ENCODE measurements around the gene MDM2. TPM values are rescaled to one million over a fixed set of nuclear protein-coding genes. Genes with fewer than 3 reads are reported as not detected.

MDM2 gene
- polyA plus RNA-seq, 4 donors: 52.3 to 76.4 (median 57.5) TPM

DNA sequence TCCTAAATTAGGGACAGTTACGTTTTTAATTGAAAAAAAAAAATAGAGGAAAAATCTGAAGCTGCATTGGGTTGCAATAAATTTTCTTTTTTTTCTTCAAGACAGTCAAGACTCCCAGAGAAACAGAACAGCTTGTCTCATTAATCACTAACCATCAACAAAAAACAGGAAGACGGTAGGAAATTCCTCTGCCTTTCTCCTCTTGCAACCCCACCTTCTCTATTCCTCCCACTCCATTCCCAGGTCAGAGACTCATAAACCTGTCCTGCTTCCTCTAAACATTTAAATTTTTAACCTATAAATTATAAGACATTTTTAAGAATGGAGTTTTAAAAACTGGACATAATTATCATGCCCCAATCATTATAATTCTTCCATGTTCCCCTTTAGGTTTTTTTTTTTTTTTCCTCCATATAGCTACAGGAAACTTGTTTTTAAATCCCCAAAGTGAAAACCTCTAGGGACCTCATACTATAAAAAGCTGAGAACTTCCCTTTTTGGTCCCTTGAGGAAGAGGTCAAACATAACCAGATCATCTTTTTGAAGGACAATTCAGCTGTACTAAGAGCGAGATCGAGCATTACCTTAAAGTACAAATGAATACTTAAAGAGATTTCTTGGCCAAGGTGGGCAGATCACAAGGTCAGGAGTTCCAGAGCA is 89.0 kb downstream of the MDM2 start:
- DNase-seq (ENCODE audit: low read depth in 4 of 4, low spot score in 2 of 4): peak in 2 of 4 donors; percentile 14 to 23

DNA sequence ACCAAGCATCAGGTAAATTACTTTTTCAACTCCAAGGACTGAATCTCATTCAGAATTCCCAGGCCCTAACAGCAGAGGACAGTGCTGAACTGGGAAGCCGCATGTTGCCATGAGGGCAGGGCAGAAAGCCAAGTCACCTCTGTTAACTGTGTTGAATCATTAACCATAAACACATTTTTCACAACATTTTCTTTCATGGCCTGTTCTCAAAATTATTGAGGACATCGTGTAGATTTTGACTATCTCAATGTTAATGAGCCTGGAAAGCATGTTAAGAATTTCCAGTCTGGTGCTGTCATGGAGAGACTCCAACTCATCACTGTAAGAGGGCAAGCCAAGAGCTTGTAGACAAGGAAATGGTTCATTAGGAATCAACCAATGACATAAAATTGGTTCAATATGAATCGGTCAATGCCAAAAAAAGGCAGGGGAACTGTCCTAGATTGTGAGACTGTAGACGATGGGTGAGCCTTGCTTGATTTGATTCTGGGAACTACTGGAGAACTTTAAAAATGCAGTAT is 91.3 kb downstream of the MDM2 start:
- DNase-seq (ENCODE audit: low read depth in 4 of 4, low spot score in 2 of 4): no peak

DNA sequence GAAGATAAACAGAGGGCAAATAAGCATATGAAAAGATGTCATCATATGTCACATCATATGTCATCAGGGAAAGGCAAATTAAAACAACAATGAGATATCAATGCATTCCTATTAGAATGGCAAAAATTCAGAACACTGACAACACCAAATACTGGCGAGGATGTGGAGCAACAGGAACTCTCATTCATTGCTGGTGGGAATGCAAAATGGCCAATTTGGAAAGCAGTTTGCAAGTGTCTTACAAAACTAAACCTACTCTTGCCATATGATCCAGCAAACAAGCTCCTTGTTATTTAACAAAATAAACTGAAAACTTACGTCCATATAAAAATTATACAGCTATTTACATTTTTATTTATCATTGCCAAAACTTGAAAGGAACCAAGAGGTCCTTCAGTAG is 92.3 kb downstream of the MDM2 start:
- DNase-seq (ENCODE audit: low read depth in 4 of 4, low spot score in 2 of 4): no peak

Other genes with a start within 250 kb of the MDM2 start
- gene RAP1B, start 197.3 kb upstream of the MDM2 start, polyA plus RNA-seq (ENCODE audit: insufficient read length in 4 of 4): 100 to 1,000 TPM; 153 to 195 (median 188) TPM
- gene NUP107, start 121.2 kb upstream of the MDM2 start, polyA plus RNA-seq (ENCODE audit: insufficient read length in 4 of 4): 10 to 100 TPM; 65.3 to 81.6 (median 69.4) TPM
- gene SLC35E3, start 62.0 kb upstream of the MDM2 start, polyA plus RNA-seq (ENCODE audit: insufficient read length in 4 of 4): 10 to 100 TPM; 14.1 to 21.1 (median 19.2) TPM
- gene CPM, start 125.0 kb downstream of the MDM2 start, polyA plus RNA-seq (ENCODE audit: insufficient read length in 4 of 4): 10 to 100 TPM; 17.3 to 36.2 (median 27.6) TPM

Measured in left renal cortex interstitium (tissue), 4 donors.